Retinal pigment epithelial cell (primary cell): ENCODE measurements around the gene PDPK1.

Experiments
- DNase-seq: peaks from one replicate; pipeline ENCODE4 v3.0.0-alpha.2; 2010; ENCODE audit warnings: low read depth
- H3K4me3 ChIP-seq: 2 replicates; pipeline ENCODE4 v1.5.1; 2011; ENCODE audit warnings: mild to moderate bottlenecking, low read length, control low read depth, moderate library complexity
- TF ChIP-seq, protein P1 (sequence below): conservative IDR thresholded peaks from 2 replicates; pipeline ENCODE4 v1.5.1; 2011; ENCODE audit warnings: low read depth, low read length, control low read depth, inconsistent platforms

Gene PDPK1

DNA sequence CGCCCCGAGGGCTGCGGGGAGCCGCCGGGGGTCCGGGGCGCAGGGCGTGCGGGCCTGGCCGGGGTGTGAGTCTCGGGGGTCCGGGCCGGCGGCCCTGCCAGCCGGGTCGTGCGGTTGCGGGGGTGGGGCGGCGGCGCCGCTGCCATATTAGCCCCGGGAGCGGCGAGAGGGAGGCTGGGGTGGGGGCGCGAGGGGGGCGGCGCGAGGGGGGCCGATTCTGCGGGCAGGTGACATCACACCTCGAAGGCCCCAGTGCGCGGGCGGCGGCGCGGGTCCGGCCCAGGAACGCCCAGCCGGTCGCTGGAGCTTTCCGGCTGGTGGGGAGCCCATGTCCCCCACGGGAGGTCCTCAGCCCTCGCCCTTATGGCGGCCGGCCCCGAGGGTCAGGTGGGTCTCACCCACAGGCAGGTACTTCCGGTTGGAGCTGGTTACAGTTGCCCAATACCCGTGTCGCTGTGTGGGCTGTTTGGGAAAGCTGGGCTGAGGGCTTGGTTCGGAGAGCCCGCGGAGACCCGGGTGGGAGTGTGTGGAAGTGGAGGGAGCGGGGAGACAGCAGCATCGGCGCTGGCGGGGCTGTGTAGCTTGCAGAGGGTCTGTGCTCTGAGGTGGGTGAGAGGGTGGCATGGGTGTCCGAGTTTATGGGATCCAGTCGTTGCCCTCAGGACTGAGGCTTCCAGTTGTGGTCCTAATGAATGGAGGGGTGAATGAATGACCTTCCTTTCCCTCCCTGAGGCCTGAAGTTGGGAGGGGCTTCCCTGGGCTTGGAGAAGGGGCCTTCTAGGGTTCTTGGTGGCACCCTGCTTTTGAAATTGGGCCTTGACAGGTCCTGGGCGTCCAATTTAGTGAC lies 23.3 kb upstream of the PDPK1 start:
- TF ChIP-seq, protein P1, sequence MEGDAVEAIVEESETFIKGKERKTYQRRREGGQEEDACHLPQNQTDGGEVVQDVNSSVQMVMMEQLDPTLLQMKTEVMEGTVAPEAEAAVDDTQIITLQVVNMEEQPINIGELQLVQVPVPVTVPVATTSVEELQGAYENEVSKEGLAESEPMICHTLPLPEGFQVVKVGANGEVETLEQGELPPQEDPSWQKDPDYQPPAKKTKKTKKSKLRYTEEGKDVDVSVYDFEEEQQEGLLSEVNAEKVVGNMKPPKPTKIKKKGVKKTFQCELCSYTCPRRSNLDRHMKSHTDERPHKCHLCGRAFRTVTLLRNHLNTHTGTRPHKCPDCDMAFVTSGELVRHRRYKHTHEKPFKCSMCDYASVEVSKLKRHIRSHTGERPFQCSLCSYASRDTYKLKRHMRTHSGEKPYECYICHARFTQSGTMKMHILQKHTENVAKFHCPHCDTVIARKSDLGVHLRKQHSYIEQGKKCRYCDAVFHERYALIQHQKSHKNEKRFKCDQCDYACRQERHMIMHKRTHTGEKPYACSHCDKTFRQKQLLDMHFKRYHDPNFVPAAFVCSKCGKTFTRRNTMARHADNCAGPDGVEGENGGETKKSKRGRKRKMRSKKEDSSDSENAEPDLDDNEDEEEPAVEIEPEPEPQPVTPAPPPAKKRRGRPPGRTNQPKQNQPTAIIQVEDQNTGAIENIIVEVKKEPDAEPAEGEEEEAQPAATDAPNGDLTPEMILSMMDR, result no peak
- H3K4me3 ChIP-seq, result peak overlapping the region; percentile 91
- no peak for DNase-seq

DNA sequence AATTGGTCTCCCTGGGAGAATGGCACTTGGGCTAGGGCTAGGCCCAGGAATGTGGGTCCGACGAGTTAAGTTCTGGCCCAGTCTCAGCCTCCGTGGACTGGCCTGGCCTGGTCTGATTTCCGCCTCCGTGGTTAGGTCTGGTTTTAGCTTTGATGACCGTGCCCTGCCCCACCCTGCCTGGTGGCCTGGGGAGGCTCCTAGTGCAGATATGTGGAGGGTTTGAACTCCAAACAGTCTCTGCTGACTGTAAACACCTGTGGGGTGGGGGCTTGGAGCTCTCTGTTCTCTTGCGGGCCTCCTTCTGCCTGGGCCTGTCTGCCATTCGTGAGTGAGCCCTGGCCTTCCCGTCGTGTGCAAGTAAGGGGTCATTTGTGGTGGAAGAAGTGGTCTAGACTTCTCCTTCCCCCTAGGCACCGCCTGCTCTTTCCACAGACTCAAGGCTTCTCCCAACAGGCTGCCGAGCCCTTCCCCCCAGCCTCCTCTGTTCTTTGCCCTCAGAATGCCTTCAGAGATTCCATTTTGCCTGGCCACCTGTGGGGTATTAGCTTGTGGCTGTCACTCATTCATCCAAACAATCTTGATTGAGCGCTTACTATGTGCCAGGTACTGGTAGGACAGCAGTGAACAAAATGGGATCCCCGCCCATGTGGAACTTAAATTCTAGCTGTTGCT lies 22.5 kb upstream of the PDPK1 start:
- no peak for DNase-seq
- TF ChIP-seq, protein P1, result no peak

DNA sequence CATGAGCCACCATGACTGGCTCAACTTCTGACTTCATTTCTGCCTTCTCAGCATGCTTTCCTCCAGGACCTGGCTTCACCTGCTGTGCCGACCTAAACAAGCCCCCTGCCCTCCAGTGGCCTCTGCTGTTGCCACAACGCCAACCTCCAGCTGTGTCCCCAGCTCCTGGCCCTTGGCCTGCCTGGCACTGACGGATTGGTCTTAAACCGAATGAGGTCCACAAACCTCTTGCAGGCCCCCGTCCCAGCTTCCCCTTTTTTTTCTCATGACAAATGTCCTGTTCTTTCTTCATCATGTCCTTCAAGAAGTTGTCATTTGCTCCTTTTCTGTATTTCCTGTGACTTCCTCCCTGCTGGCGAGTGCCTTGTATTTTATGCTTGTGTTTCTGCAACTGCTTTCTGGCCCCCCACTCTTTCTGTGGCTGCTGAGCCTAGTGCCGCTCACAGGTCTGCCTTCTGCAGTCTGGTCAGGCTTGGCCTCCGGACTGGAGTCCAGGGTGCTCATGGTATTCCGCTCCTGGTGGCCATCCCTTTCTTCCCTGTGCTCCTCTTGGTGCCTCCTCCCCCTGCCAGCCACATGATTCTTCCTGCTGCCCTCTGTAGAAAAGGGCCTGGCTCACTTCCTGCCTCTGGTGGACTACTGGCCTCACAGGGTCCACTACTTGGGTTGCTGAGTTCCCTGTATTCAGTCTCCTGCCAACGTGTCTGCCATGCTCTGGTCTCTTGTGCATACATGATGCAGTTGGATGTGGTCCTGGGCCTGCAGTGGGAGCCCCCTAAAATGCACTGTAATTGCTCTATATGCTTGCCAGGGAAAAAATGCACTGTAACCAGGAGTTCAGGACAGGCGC lies 21.2 kb upstream of the PDPK1 start:
- H3K4me3 ChIP-seq, result peak overlapping the region; percentile 24
- TF ChIP-seq, protein P1, result no peak
- DNase-seq, result no peak

More for the DNA sequence above, 22.5 kb upstream of the PDPK1 start:
- H3K4me3 ChIP-seq, result peak overlapping the region; percentile 91

DNA sequence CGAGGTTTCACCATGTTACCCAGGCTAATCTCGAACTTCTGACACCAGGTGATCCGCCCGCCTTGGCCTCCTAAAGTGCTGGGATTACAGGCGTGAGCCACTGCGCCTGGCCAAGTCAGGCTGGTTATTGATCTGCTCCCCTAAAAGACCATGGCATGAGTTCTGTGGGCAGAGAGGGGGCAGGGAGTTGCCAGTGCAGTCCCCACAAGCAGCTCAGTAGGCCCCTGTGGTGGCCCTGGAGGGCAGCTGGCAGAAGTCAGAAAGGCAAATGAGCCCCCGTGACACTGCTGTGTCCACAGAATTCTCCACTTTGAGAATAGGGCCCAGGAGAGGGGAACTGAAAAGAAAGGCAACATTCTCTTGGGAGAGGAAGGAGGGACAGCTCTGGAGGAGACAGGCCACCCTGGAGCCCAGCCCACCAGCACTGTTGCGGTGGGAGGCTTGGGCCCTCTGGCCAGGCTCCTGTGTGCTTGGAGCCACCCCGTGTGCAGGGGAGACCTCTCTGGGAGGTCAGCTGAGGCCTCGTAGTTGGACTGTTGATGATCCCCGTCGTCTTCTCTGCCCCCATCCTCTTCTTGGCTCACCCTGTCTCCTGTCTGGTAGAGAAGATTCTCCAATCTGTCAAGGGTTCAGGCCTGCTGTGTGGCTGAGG lies 19.7 kb upstream of the PDPK1 start:
- no peak overlapping the region for H3K4me3 ChIP-seq
- TF ChIP-seq, protein P1, result no peak

DNA sequence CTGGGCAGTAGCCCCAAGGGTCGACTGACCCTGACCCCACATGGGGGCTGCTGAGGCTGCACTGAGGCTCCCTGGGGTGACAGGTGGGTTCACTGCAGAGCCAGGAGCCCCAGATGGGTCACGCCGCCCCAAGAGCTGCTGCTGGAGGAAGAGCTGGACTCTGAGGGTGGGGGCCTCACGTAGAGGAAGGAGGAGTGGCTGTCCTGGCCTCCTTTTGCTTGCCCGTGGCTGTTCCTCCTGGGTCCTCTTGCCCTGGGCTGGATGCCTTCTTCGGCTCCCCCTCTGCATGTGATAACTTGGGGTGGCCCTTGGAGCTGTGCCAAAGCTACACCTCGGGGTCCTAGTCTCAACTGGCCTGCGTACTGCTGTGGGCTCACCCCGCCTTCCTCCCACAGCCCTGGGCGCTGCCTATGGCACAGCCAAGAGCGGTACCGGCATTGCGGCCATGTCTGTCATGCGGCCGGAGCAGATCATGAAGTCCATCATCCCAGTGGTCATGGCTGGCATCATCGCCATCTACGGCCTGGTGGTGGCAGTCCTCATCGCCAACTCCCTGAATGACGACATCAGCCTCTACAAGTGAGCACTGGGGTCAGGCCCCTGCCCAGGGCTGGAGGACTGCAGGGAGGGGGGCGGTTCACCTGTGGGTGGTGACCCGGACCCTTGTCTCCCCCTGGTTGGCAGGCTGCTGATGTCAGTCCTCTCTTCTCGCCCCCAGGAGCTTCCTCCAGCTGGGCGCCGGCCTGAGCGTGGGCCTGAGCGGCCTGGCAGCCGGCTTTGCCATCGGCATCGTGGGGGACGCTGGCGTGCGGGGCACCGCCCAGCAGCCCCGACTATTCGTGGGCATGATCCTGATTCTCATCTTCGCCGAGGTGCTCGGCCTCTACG lies 18.8 kb upstream of the PDPK1 start:
- no peak overlapping the region for H3K4me3 ChIP-seq
- TF ChIP-seq, protein P1, result no peak
- no peak for DNase-seq

More for the DNA sequence above, 19.7 kb upstream of the PDPK1 start:
- no peak for DNase-seq

DNA sequence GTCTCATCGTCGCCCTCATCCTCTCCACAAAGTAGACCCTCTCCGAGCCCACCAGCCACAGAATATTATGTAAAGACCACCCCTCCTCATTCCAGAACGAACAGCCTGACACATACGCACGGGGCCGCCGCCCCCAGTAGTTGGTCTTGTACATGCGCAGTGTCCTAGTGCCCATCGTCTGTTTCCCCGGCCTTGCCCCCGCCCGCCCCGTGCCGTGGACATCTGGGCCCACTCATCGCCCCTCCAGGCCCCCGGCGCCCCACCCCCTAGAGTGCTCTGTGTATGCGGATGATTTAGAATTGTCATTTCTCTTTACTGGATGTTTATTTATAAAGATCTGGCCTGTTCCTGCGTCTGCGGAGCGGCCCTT lies 18.1 kb upstream of the PDPK1 start:
- TF ChIP-seq, protein P1, result no peak
- H3K4me3 ChIP-seq, result no peak overlapping the region
- DNase-seq, result no peak
